IMR-90 (cell line): Measurements from ENCODE around the gene GRB10. TPM values are rescaled to one million over a fixed set of nuclear protein-coding genes. Genes with fewer than 3 reads are reported as not detected.

ENCODE experiments used
- ATAC-seq: fragments of 200-7000 bp; cut with Tn5 transposase; 2 replicates; pipeline ENCODE4 v1.9.1; 2020; ENCODE audit warnings: low read depth, mild to moderate bottlenecking, moderate library complexity
- BruUV-seq: library from RNA; stranded (reverse); fragments of 400-500 nt; replicated peaks from 2 replicates; lab custom pipeline; 2021; lab: Mats Ljungman, UMichigan
- CTCF ChIA-PET: fragments of 300-600 bp; formaldehyde crosslinking; extraction: SDS; loops from one replicate; lab custom pipeline; 2021; ENCODE audit warnings: antibody characterized with exemption; lab: Yijun Ruan, JAX
- POLR2A ChIA-PET: fragments of 300-600 bp; sonication (Branson Sonifier 250); formaldehyde crosslinking; loops from one replicate; lab custom pipeline; 2022; ENCODE audit warnings: antibody characterized with exemption; ENCODE audit not compliant: unreplicated experiment; lab: Charles Lee
- DNase-seq: peaks from one replicate; pipeline ENCODE4 v3.0.0; 2013
- H2AFZ ChIP-seq: replicated peaks from 2 replicates; pipeline ENCODE3; 2013; ENCODE audit warnings: low read length, mild to moderate bottlenecking; ENCODE audit not compliant: poor library complexity
- H2AK5ac ChIP-seq: 2 replicates; pipeline ENCODE4 v1.6.1; 2013; ENCODE audit warnings: low read depth, low read length, inconsistent platforms
- H2AK9ac ChIP-seq: replicated peaks from 2 replicates; pipeline ENCODE3; 2013; ENCODE audit warnings: mild to moderate bottlenecking, low read depth, low read length, moderate library complexity; ENCODE audit not compliant: poor library complexity
- H2BK120ac ChIP-seq: 2 replicates; pipeline ENCODE4 v1.6.1; 2013; ENCODE audit warnings: low read depth, low read length, inconsistent platforms
- H2BK15ac ChIP-seq: 3 replicates; pipeline ENCODE4 v1.6.1; 2013; ENCODE audit warnings: low read depth, low read length, inconsistent platforms
- H2BK20ac ChIP-seq: 2 replicates; pipeline ENCODE4 v1.6.1; 2013; ENCODE audit warnings: low read depth, mild to moderate bottlenecking, inconsistent platforms, low read length, moderate library complexity
- H2BK5ac ChIP-seq: 2 replicates; pipeline ENCODE4 v1.6.1; 2013; ENCODE audit warnings: mild to moderate bottlenecking, low read depth, low read length, inconsistent platforms; ENCODE audit not compliant: poor library complexity, severe bottlenecking
- H3K14ac ChIP-seq: replicated peaks from 2 replicates; pipeline ENCODE4 v1.6.1; 2013; ENCODE audit warnings: low read depth, low read length, inconsistent platforms
- H3K18ac ChIP-seq: 2 replicates; pipeline ENCODE4 v1.6.1; 2013; ENCODE audit warnings: low read depth, low read length, control low read depth
- H3K23ac ChIP-seq: 2 replicates; pipeline ENCODE4 v1.6.1; 2013; ENCODE audit warnings: low read depth, low read length, inconsistent platforms
- H3K27ac ChIP-seq: 2 replicates; pipeline ENCODE4 v1.5.1; 2013; ENCODE audit warnings: mild to moderate bottlenecking, control low read depth, low read length; ENCODE audit not compliant: insufficient read depth
- H3K27me3 ChIP-seq: 2 replicates; pipeline ENCODE4 v1.6.1; 2013; ENCODE audit warnings: low read length; ENCODE audit not compliant: control insufficient read depth, insufficient read depth
- H3K36me3 ChIP-seq: 2 replicates; pipeline ENCODE4 v1.6.1; 2013; ENCODE audit warnings: low read length, mixed read lengths; ENCODE audit not compliant: control insufficient read depth, insufficient read depth
- H3K4ac ChIP-seq: 2 replicates; pipeline ENCODE4 v1.6.1; 2013; ENCODE audit warnings: low read depth, low read length, inconsistent platforms
- H3K4me1 ChIP-seq: 2 replicates; pipeline ENCODE4 v1.6.1; 2013; ENCODE audit warnings: low read length, mixed read lengths; ENCODE audit not compliant: control insufficient read depth, insufficient read depth
- H3K4me2 ChIP-seq: 2 replicates; pipeline ENCODE4 v1.6.1; 2013; ENCODE audit warnings: low read depth, mild to moderate bottlenecking, control low read depth, low read length, moderate library complexity
- H3K4me3 ChIP-seq: 2 replicates; pipeline ENCODE4 v1.5.1; 2013; ENCODE audit warnings: low read depth, mild to moderate bottlenecking, control low read depth, low read length, moderate library complexity; ENCODE audit not compliant: insufficient read depth
- H3K56ac ChIP-seq: 2 replicates; pipeline ENCODE4 v1.6.1; 2013; ENCODE audit warnings: low read length, inconsistent platforms; ENCODE audit not compliant: insufficient read depth; ENCODE audit errors: extremely low read depth
- H3K79me1 ChIP-seq, 2 experiments: 2 replicates each; pipeline ENCODE4 v1.6.1; 2013; ENCODE audit warnings: low read length in 2 of 2, inconsistent platforms in 1 of 2, low read depth in 1 of 2
- H3K9ac ChIP-seq: 2 replicates; pipeline ENCODE4 v1.6.1; 2013; ENCODE audit warnings: low read depth, low read length, control low read depth
- H3K9me1 ChIP-seq: 2 replicates; pipeline ENCODE4 v1.6.1; 2013; ENCODE audit warnings: low read length, inconsistent platforms; ENCODE audit not compliant: insufficient read depth
- H3K9me3 ChIP-seq: 2 replicates; pipeline ENCODE4 v1.6.1; 2013; ENCODE audit warnings: low read length; ENCODE audit not compliant: control insufficient read depth, insufficient read depth
- H4K20me1 ChIP-seq: 2 replicates; pipeline ENCODE4 v1.6.1; 2013; ENCODE audit warnings: low read length, inconsistent platforms; ENCODE audit not compliant: insufficient read depth
- H4K5ac ChIP-seq: 2 replicates; pipeline ENCODE4 v1.6.1; 2013; ENCODE audit warnings: mild to moderate bottlenecking, low read depth, low read length, control low read depth
- H4K8ac ChIP-seq, 2 experiments: 2 replicates each; pipeline ENCODE4 v1.6.1; 2013; ENCODE audit warnings: low read depth in 2 of 2, low read length in 2 of 2, control low read depth in 1 of 2, inconsistent platforms in 1 of 2
- H4K91ac ChIP-seq: 2 replicates; pipeline ENCODE4 v1.6.1; 2013; ENCODE audit warnings: low read depth, low read length, inconsistent platforms; ENCODE audit not compliant: insufficient read depth
- BHLHE40 ChIP-seq: fragments of 150-350 bp; IDR thresholded peaks from 2 replicates; pipeline ENCODE4 v1.6.1; 2016; ENCODE audit warnings: mild to moderate bottlenecking, low read depth, low read length
- CEBPB ChIP-seq: IDR thresholded peaks from 2 replicates; pipeline ENCODE4 v1.6.1; 2012; ENCODE audit warnings: low read depth, low read length, improper control_type of control experiment
- CHD1 ChIP-seq: IDR thresholded peaks from 2 replicates; pipeline ENCODE4 v1.6.1; 2012; ENCODE audit warnings: low read depth, low read length, improper control_type of control experiment
- FOS ChIP-seq: fragments of 150-350 bp; IDR thresholded peaks from 2 replicates; pipeline ENCODE4 v1.6.1; 2016; ENCODE audit warnings: low read depth, low read length
- MAFK ChIP-seq: IDR thresholded peaks from 2 replicates; pipeline ENCODE4 v1.6.1; 2012; ENCODE audit warnings: low read depth, low read length, improper control_type of control experiment
- MAZ ChIP-seq: IDR thresholded peaks from 2 replicates; pipeline ENCODE4 v1.6.1; 2012; ENCODE audit warnings: low read depth, mild to moderate bottlenecking, low read length, improper control_type of control experiment, moderate library complexity, borderline replicate concordance
- MXI1 ChIP-seq: IDR thresholded peaks from 2 replicates; pipeline ENCODE4 v1.6.1; 2012; ENCODE audit warnings: low read depth, mild to moderate bottlenecking, low read length, moderate library complexity, borderline replicate concordance
- NFE2L2 ChIP-seq: fragments of 150-350 bp; IDR thresholded peaks from 2 replicates; pipeline ENCODE4 v1.6.1; 2016; ENCODE audit warnings: low read depth, mild to moderate bottlenecking, low read length
- POLR2A ChIP-seq: IDR thresholded peaks from 2 replicates; pipeline ENCODE4 v1.6.1; 2012; ENCODE audit warnings: mild to moderate bottlenecking, low read depth, low read length
- RAD21 ChIP-seq: IDR thresholded peaks from 2 replicates; pipeline ENCODE4 v1.6.1; 2012; ENCODE audit warnings: low read length, improper control_type of control experiment
- RCOR1 ChIP-seq: IDR thresholded peaks from 2 replicates; pipeline ENCODE4 v1.6.1; 2012; ENCODE audit warnings: mild to moderate bottlenecking, low read length, improper control_type of control experiment; ENCODE audit not compliant: insufficient replicate concordance
- RFX5 ChIP-seq: IDR thresholded peaks from 2 replicates; pipeline ENCODE4 v1.8.0; 2012; ENCODE audit warnings: low read depth, mild to moderate bottlenecking, low read length, moderate library complexity
- SMC3 ChIP-seq: fragments of 150-350 bp; IDR thresholded peaks from 2 replicates; pipeline ENCODE4 v1.6.1; 2016; ENCODE audit warnings: low read depth, mild to moderate bottlenecking, antibody characterized with exemption, low read length, moderate library complexity
- WGBS, 2 experiments: methylation state at CpG; one replicate each; pipeline versions ENCODE4 v1.1.5 to v1.1.7; 2013; ENCODE audit warnings: missing lambda C conversion rate in 2 of 2; ENCODE audit not compliant: insufficient read length in 1 of 2; ENCODE audit errors: extremely low coverage in 2 of 2; 5-methylcytosine and 5-hydroxymethylcytosine counted together
- dilution Hi-C: fragments of 300-500 bp; cut with HindIII; formaldehyde crosslinking; loops from one replicate; pipeline ENCODE4 v1.14.3; 2018; ENCODE audit warnings: low sequenced_read_pairs; ENCODE audit not compliant: unreplicated experiment
- in situ Hi-C: fragments of 300-500 bp; cut with MboI; formaldehyde crosslinking; loops from 3 replicates; pipeline ENCODE4 v1.14.3; 2019; ENCODE audit warnings: low sequenced_read_pairs, inconsistent platforms, mixed read lengths
- intact Hi-C: fragments of 100-400 bp; cut with micrococcal nuclease; formaldehyde crosslinking; loops from 2 replicates; pipeline ENCODE4 v1.10.0; 2022
- polyA plus RNA-seq, 3 experiments: library from polyadenylated mRNA; depleted of rRNA; stranded (reverse); fragments of >200 nt; gene quantifications; 2 replicates each; pipeline ENCODE4 v1.2.3, GENCODE V29; 2012; ENCODE audit warnings: low replicate concordance in 1 of 3
- total RNA-seq: library from RNA; depleted of rRNA; stranded (reverse); fragments of >200 nt; gene quantifications from 2 replicates; pipeline ENCODE4 v1.2.3, GENCODE V29; 2012
- TF ChIP-seq, protein P1 (sequence below): fragments of 150-350 bp; IDR thresholded peaks from 2 replicates; pipeline ENCODE4 v1.6.1; 2017; ENCODE audit warnings: mild to moderate bottlenecking, antibody characterized with exemption, low read length, low read depth
- TF ChIP-seq, protein P2 (sequence below): fragments of 150-350 bp; IDR thresholded peaks from 2 replicates; pipeline ENCODE4 v1.6.1; 2016; ENCODE audit warnings: low read depth, mild to moderate bottlenecking, low read length, moderate library complexity, borderline replicate concordance
- TF ChIP-seq, protein P3 (sequence below): conservative IDR thresholded peaks from 2 replicates; pipeline ENCODE4 v1.5.1; 2012; ENCODE audit warnings: mild to moderate bottlenecking, low read depth, low read length, improper control_type of control experiment

GRB10 gene
- total and polyA plus RNA-seq, 2 of the 4 experiments (the other 2 are of a cell fraction): 6.3 to 15.1 TPM

DNA sequence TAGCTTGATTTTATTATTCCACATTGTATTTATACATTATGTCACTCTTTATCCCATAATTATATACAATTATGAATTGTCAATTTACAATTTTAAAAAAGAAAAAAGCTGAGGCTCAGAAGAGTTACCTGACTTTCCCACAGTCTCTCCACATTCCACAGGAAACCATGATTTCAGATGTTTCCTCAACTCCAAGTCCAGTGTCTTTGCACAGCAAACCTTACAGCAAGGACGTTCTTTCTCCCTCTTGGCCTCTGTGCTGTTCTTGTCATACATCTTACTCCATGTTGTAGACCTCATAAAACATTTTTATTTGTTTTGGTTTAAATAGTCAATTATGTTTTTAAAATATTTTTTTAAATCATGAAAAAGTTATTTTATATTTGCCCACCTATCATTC lies 34.9 kb upstream of the GRB10 start:
- Histone ChIP-seq H3K4me1 (peaks cover 2% of the 10 kb centered on the region; the same call in 1 of the 2 replicates), H3K9ac (no peak overlapping the region), H2AK5ac (no peak overlapping the region), H3K9me3 (no peaks in the 10 kb centered on the region), H3K18ac (no peak overlapping the region), H2BK20ac (no peak overlapping the region), H4K20me1 (no peaks in the 10 kb centered on the region), H3K27ac (no peak overlapping the region), H3K79me1 (no peaks in the 10 kb centered on the region), H3K9me1 (no peaks in the 10 kb centered on the region; the same call in 1 of the 2 replicates), H3K4ac (no peak overlapping the region), H2AK9ac (no peak overlapping the region), H2AFZ (no peak overlapping the region), H2BK120ac (no peak overlapping the region), H3K56ac (no peak overlapping the region), H3K27me3 (peaks cover 11% of the 10 kb centered on the region), H2BK5ac (no peak overlapping the region), H2BK15ac (no peak overlapping the region), H4K91ac (no peak overlapping the region), H4K8ac (no peak overlapping the region), H3K36me3 (no peaks in the 10 kb centered on the region), H3K4me2 (no peak overlapping the region), H3K4me3 (no peak overlapping the region), H3K23ac (no peak overlapping the region), H4K5ac (no peak overlapping the region), H3K14ac (no peak overlapping the region)
- ChIA-PET CTCF (no interaction called here), POLR2A (no interaction called here)
- dilution Hi-C loops (no loop called here), intact Hi-C loops (no loop called here), in situ Hi-C loops (no loop called here)
- ATAC-seq (no peak), DNase-seq (no peak)
- TF ChIP-seq, protein P1, sequence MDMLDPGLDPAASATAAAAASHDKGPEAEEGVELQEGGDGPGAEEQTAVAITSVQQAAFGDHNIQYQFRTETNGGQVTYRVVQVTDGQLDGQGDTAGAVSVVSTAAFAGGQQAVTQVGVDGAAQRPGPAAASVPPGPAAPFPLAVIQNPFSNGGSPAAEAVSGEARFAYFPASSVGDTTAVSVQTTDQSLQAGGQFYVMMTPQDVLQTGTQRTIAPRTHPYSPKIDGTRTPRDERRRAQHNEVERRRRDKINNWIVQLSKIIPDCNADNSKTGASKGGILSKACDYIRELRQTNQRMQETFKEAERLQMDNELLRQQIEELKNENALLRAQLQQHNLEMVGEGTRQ: no peak
- no peak for TF ChIP-seq FOS
- no peak for TF ChIP-seq SMC3
- TF ChIP-seq RAD21: no peak
- TF ChIP-seq MAFK: no peak
- TF ChIP-seq MAZ: no peak
- no peak for TF ChIP-seq RCOR1
- TF ChIP-seq, protein P2, sequence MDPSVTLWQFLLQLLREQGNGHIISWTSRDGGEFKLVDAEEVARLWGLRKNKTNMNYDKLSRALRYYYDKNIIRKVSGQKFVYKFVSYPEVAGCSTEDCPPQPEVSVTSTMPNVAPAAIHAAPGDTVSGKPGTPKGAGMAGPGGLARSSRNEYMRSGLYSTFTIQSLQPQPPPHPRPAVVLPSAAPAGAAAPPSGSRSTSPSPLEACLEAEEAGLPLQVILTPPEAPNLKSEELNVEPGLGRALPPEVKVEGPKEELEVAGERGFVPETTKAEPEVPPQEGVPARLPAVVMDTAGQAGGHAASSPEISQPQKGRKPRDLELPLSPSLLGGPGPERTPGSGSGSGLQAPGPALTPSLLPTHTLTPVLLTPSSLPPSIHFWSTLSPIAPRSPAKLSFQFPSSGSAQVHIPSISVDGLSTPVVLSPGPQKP: no peak
- TF ChIP-seq NFE2L2: no peak
- TF ChIP-seq CHD1: no peak
- no peak for TF ChIP-seq POLR2A
- no peak for TF ChIP-seq CEBPB
- no peak for TF ChIP-seq BHLHE40
- TF ChIP-seq, protein P3, sequence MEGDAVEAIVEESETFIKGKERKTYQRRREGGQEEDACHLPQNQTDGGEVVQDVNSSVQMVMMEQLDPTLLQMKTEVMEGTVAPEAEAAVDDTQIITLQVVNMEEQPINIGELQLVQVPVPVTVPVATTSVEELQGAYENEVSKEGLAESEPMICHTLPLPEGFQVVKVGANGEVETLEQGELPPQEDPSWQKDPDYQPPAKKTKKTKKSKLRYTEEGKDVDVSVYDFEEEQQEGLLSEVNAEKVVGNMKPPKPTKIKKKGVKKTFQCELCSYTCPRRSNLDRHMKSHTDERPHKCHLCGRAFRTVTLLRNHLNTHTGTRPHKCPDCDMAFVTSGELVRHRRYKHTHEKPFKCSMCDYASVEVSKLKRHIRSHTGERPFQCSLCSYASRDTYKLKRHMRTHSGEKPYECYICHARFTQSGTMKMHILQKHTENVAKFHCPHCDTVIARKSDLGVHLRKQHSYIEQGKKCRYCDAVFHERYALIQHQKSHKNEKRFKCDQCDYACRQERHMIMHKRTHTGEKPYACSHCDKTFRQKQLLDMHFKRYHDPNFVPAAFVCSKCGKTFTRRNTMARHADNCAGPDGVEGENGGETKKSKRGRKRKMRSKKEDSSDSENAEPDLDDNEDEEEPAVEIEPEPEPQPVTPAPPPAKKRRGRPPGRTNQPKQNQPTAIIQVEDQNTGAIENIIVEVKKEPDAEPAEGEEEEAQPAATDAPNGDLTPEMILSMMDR: no peak
- no peak for TF ChIP-seq MXI1
- no peak for TF ChIP-seq RFX5
- BruUV-seq: no TSS peak
- WGBS, 2 experiments: no CpG with 5 or more reads among the region's 1 CpG
